Measurements from ENCODE around the gene MTFR1L.

MTFR1L gene

GRCh38 chr1:25781130-25781433 is 38.7 kb upstream of the MTFR1L start:
- TF ChIP-seq EP300 (IDR thresholded peaks at IDR 0.05; ENCODE audit: borderline replicate concordance): no peak
- no peak for TF ChIP-seq TCF12 (IDR thresholded peaks at IDR 0.05; ENCODE audit: low read depth)
- TF ChIP-seq FOXM1 (IDR thresholded peaks at IDR 0.05; ENCODE audit: borderline replicate concordance, low read depth): no peak
- no peak for TF ChIP-seq USF1 (IDR thresholded peaks at IDR 0.05)
- TF ChIP-seq REST (IDR thresholded peaks at IDR 0.05; ENCODE audit: low read depth): no peak
- no peak for TF ChIP-seq YY1 (IDR thresholded peaks at IDR 0.05; ENCODE audit: low read depth)
- no peak for TF ChIP-seq EGR1 (IDR thresholded peaks at IDR 0.05)
- TF ChIP-seq RAD21 (IDR thresholded peaks at IDR 0.05; ENCODE audit: low read depth): no peak

- TF ChIP-seq USF1 (IDR thresholded peaks at IDR 0.05) (no peak), EGR1 (IDR thresholded peaks at IDR 0.05) (no peak), CEBPB (IDR thresholded peaks at IDR 0.05) (no peak), TCF12 (IDR thresholded peaks at IDR 0.05; ENCODE audit: low read depth) (no peak), EP300 (IDR thresholded peaks at IDR 0.05; ENCODE audit: borderline replicate concordance) (no peak), ZBTB7A (IDR thresholded peaks at IDR 0.05; ENCODE audit: low read depth) (no peak), TEAD4 (IDR thresholded peaks at IDR 0.05) (no peak), RAD21 (IDR thresholded peaks at IDR 0.05; ENCODE audit: low read depth) (no peak), REST (IDR thresholded peaks at IDR 0.05; ENCODE audit: low read depth) (no peak), YY1 (IDR thresholded peaks at IDR 0.05; ENCODE audit: low read depth) (no peak), FOXM1 (IDR thresholded peaks at IDR 0.05; ENCODE audit: borderline replicate concordance, low read depth) (no peak), NFIC (IDR thresholded peaks at IDR 0.05) (no peak), TAF1 (IDR thresholded peaks at IDR 0.05; ENCODE audit: low read depth) (no peak), CREB1 (IDR thresholded peaks at IDR 0.05; ENCODE audit: low read depth) (no peak), MAX (IDR thresholded peaks at IDR 0.05) (no peak)
Measured at GRCh38 chr1:25782608-25783201, 37.0 kb upstream of the MTFR1L start.

GRCh38 chr1:25784575-25785051 is 35.1 kb upstream of the MTFR1L start:
- no peak for TF ChIP-seq CREB1 (IDR thresholded peaks at IDR 0.05; ENCODE audit: low read depth)
- TF ChIP-seq EGR1 (IDR thresholded peaks at IDR 0.05): no peak
- no peak for TF ChIP-seq ZBTB7A (IDR thresholded peaks at IDR 0.05; ENCODE audit: low read depth)
- no peak for TF ChIP-seq RAD21 (IDR thresholded peaks at IDR 0.05; ENCODE audit: low read depth)
- TF ChIP-seq NFIC (IDR thresholded peaks at IDR 0.05): no peak
- no peak for TF ChIP-seq TAF1 (IDR thresholded peaks at IDR 0.05; ENCODE audit: low read depth)
- TF ChIP-seq MAX (IDR thresholded peaks at IDR 0.05): no peak
- no peak for TF ChIP-seq EP300 (IDR thresholded peaks at IDR 0.05; ENCODE audit: borderline replicate concordance)
- no peak for TF ChIP-seq FOXM1 (IDR thresholded peaks at IDR 0.05; ENCODE audit: borderline replicate concordance, low read depth)

GRCh38 chr1:25785333-25786067 is 34.3 kb upstream of the MTFR1L start:
- no peak for TF ChIP-seq CEBPB (IDR thresholded peaks at IDR 0.05)

GRCh38 chr1:25786887-25787759 is 32.6 kb upstream of the MTFR1L start:
- no peak for TF ChIP-seq EP300 (IDR thresholded peaks at IDR 0.05; ENCODE audit: borderline replicate concordance)

GRCh38 chr1:25787760-25788166 is 32.0 kb upstream of the MTFR1L start:
- TF ChIP-seq REST (IDR thresholded peaks at IDR 0.05; ENCODE audit: low read depth): no peak
- TF ChIP-seq EP300 (IDR thresholded peaks at IDR 0.05; ENCODE audit: borderline replicate concordance): no peak
- TF ChIP-seq TCF12 (IDR thresholded peaks at IDR 0.05; ENCODE audit: low read depth): no peak
- TF ChIP-seq ZBTB7A (IDR thresholded peaks at IDR 0.05; ENCODE audit: low read depth): no peak
- TF ChIP-seq MAX (IDR thresholded peaks at IDR 0.05): no peak
- no peak for TF ChIP-seq TEAD4 (IDR thresholded peaks at IDR 0.05)
- TF ChIP-seq USF1 (IDR thresholded peaks at IDR 0.05): no peak
- no peak for TF ChIP-seq TAF1 (IDR thresholded peaks at IDR 0.05; ENCODE audit: low read depth)
- TF ChIP-seq YY1 (IDR thresholded peaks at IDR 0.05; ENCODE audit: low read depth): no peak
